HT-29 (cell line): Measurements from ENCODE around the gene ZNF423. TPM values are rescaled to one million over a fixed set of nuclear protein-coding genes. Genes with fewer than 3 reads are reported as not detected.

Experiments
- DNase-seq: peaks from one replicate; pipeline ENCODE4 v3.0.0-alpha.2; 2015; ENCODE audit warnings: low spot score
- total RNA-seq: library from RNA; depleted of rRNA; stranded (reverse); fragments of >200 nt; shearing (Covaris generic); gene quantifications from 2 replicates; pipeline ENCODE4 v1.2.3, GENCODE V29; 2014

ZNF423 gene
- total RNA-seq, 1 experiment from 2014 or later, result not detected

- no peak for DNase-seq
Measured at GRCh38 chr16:49754495-49755312, 101.2 kb downstream of the ZNF423 start.

- DNase-seq, result no peak
Measured at GRCh38 chr16:49750341-49751000, 105.4 kb downstream of the ZNF423 start.

GRCh38 chr16:49749816-49750215 is 106.1 kb downstream of the ZNF423 start:
- no peak for DNase-seq

GRCh38 chr16:49748322-49748721 is 107.6 kb downstream of the ZNF423 start:
- no peak for DNase-seq

- DNase-seq, result no peak
Measured at GRCh38 chr16:49747654-49748053, 108.3 kb downstream of the ZNF423 start.

GRCh38 chr16:49746545-49746944 is 109.4 kb downstream of the ZNF423 start:
- DNase-seq, result no peak

GRCh38 chr16:49745311-49745747 is 110.6 kb downstream of the ZNF423 start:
- no peak for DNase-seq

GRCh38 chr16:49744244-49745220 is 111.4 kb downstream of the ZNF423 start:
- no peak for DNase-seq

- no peak for DNase-seq
Measured at GRCh38 chr16:49743658-49744057, 112.3 kb downstream of the ZNF423 start.

- no peak for DNase-seq
Measured at GRCh38 chr16:49743203-49743464, 112.8 kb downstream of the ZNF423 start.

GRCh38 chr16:49742428-49743202 is 113.3 kb downstream of the ZNF423 start:
- no peak for DNase-seq

- no peak for DNase-seq
Measured at GRCh38 chr16:49740256-49740655, 115.7 kb downstream of the ZNF423 start.

- DNase-seq, result peak; percentile 9
Measured at GRCh38 chr16:49739381-49739780, 116.5 kb downstream of the ZNF423 start.

- no peak for DNase-seq
Measured at GRCh38 chr16:49738832-49739231, 117.1 kb downstream of the ZNF423 start.

GRCh38 chr16:49738001-49738400 is 117.9 kb downstream of the ZNF423 start:
- no peak for DNase-seq

GRCh38 chr16:49737541-49737940 is 118.4 kb downstream of the ZNF423 start:
- DNase-seq, result no peak

GRCh38 chr16:49734331-49734730 is 121.6 kb downstream of the ZNF423 start:
- no peak for DNase-seq

- DNase-seq, result no peak
Measured at GRCh38 chr16:49733313-49734009, 122.5 kb downstream of the ZNF423 start.

- DNase-seq, result no peak
Measured at GRCh38 chr16:49731911-49732310, 124.0 kb downstream of the ZNF423 start.

- no peak for DNase-seq
Measured at GRCh38 chr16:49730772-49731171, 125.1 kb downstream of the ZNF423 start.

GRCh38 chr16:49727611-49728010 is 128.3 kb downstream of the ZNF423 start:
- DNase-seq, result no peak
